GM18907 (cell line): ENCODE results near the gene ACTR8.

Experiments used
- ATAC-seq: cut with Tn5 transposase; IDR thresholded peaks from one replicate; pipeline ENCODE4 v1.9.1; 2021; ENCODE audit warnings: mild to moderate bottlenecking, moderate library complexity; ENCODE audit not compliant: unreplicated experiment

The ACTR8 gene

DNA sequence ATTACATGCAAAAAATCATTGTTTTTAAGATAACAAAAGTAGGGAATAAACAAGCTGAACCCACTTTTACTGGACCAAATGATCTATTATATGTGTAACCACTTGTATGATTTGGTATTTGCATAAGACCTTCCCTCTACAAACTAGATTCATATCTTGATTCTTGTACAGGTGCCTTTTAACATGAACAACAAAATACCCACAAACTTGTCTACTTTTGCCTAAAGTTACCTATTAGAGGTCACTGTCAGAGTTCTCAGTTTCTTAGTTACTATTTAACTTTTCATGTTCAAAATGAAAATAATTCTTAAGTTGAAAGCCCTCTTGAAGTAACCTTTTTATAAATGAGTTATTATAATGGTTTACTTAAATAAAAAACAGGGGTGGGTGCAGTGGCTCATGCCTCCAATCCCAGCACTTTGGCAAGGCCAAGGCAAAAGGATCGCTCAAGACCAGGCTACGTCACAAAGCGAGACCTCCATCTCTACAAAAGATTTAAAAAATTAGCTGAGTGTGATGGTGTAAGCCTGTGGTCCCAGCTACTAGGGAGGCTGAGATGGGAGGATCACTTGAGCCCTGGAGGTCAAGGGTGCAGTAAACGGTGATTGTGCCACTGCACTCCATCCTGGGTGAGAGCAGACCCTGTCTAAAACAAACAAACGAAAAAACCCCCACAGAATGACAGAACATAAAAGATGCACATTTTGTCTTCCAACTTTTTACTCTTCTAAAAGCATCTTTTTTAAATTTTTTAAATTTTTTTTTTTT lies 16.0 kb downstream of the ACTR8 start:
- peak; percentile 74 for ATAC-seq

GRCh38 chr3:53863145-53863544 lies 18.8 kb downstream of the ACTR8 start:
- peak; percentile 49 for ATAC-seq

- no peak for ATAC-seq
Observed at GRCh38 chr3:53862241-53862640, 19.7 kb downstream of the ACTR8 start.

DNA sequence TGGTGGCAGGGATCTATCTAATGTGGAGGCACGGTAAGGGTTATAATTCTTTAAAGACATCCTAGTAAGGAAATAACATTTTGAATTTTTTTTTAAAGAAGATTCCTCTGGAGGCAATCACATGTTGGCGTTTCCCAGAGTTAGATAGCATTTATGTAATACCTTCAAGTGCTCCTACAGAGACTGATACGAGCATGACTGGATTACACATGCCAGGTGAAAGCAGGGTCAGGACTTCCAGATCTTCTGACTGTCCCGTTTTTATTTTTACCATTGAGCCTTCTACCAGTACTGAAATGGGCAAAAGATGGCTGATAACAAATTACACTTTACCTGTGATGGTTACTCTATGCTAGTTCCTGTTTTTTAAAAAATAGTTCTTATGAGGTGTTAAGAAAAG lies 21.8 kb downstream of the ACTR8 start:
- no peak for ATAC-seq

DNA sequence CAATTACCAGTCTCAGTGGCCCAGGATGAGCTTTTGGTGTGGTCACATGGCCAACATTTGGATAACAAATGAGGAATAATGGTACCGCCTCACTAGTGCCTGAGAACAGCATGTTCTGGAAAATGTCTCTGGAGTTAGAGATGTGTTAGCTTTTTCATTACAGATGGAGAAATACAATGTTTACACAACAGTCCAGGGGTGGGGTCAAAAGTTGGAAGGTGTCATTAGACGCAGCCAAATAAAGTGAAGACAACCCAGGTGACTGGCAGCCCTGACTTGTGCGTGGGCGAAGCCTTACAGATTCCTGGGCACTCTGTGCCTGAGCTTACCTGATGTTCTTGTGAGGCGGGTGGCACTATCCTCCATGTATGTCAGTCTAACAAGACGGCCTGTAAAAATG lies 22.8 kb downstream of the ACTR8 start:
- ATAC-seq, result no peak

GRCh38 chr3:53858096-53858741 lies 23.7 kb downstream of the ACTR8 start:
- no peak for ATAC-seq

- no peak for ATAC-seq
Observed at GRCh38 chr3:53856964-53857363, 25.0 kb downstream of the ACTR8 start.

- ATAC-seq, result no peak
Observed at GRCh38 chr3:53850895-53851294, 31.1 kb downstream of the ACTR8 start.

GRCh38 chr3:53849916-53850315 lies 32.0 kb downstream of the ACTR8 start:
- no peak for ATAC-seq

DNA sequence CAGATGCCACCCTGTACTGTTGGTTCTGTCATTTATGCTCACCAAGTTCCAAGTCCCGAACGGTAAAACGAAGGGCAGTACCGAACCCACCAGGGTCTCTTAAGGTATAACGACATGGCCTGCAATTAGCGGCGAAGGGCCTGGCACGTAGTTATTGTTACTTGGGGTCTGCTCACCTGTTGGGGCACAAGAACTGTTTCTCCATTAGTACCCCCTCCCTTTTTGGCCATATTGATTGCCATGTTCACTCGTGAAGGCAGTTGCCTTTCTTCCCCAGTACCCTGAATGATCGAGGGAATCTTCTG lies 35.1 kb downstream of the ACTR8 start:
- ATAC-seq, result no peak

- ATAC-seq, result peak; percentile 39
Observed at GRCh38 chr3:53846134-53846850, 35.7 kb downstream of the ACTR8 start, which contains the start of the genes CHDH and IL17RB. Gene CHDH (minus strand): TSS chr3:53846419. CDS start chr3:53824008, 22,411 bp downstream. Gene IL17RB (plus strand): TSS chr3:53846568. CDS start chr3:53846589, 21 bp downstream.

DNA sequence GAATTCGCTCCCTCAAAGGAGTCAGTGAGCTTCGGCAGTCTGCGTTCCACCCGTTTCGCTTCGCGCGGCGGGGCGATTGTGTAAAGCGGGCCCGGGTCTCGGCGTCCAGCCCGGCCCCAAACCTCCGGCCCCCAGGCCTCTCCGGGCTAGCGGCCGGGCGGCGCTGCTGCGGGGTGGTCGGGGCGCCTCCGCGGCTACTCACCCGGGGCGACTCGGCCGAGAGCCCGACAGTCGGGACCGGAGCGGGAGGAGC lies 36.1 kb downstream of the ACTR8 start:
- ATAC-seq, result peak; percentile 1

- peak; percentile 12 for ATAC-seq
Observed at GRCh38 chr3:53845103-53845880, 36.7 kb downstream of the ACTR8 start.

DNA sequence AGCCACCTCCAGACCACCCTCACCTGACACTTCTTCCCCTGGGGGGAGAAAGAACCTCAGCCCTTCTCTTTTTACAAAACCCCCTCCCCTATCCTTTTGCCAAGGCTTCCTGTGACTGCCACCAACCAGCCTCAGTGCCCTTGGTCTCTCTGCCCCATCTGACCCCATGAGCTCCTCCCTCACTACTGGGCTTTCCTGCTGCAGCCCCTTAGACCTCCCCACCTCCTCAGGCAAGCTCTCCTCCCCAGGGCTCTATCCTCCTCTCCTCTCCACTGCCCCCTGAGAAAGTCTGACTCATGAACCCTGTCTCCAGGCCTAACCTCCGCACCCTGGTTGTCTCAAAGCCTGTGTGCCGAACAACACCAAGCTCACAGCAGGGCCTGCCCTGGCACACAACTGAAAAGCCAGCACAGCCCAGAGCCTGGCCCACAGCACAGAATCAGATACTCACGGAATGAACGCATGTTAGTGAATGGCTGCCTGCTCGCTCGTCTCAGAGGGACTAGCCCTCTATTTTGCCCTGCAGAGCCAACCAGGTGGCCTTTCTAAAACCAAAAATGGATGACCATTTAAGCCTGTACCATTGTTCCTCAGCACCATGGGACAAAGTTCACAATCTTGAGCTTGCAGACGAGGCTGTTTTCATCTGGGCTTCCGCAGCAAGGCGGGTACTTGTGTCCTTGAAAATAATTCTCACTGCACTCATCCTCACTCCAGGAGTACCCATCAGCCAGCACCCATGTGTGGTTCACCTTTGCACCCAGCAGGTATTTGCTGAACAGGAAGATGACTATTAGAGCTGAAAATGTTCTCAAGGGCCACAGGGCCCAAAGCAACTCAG lies 37.5 kb downstream of the ACTR8 start:
- peak; percentile 10 for ATAC-seq

DNA sequence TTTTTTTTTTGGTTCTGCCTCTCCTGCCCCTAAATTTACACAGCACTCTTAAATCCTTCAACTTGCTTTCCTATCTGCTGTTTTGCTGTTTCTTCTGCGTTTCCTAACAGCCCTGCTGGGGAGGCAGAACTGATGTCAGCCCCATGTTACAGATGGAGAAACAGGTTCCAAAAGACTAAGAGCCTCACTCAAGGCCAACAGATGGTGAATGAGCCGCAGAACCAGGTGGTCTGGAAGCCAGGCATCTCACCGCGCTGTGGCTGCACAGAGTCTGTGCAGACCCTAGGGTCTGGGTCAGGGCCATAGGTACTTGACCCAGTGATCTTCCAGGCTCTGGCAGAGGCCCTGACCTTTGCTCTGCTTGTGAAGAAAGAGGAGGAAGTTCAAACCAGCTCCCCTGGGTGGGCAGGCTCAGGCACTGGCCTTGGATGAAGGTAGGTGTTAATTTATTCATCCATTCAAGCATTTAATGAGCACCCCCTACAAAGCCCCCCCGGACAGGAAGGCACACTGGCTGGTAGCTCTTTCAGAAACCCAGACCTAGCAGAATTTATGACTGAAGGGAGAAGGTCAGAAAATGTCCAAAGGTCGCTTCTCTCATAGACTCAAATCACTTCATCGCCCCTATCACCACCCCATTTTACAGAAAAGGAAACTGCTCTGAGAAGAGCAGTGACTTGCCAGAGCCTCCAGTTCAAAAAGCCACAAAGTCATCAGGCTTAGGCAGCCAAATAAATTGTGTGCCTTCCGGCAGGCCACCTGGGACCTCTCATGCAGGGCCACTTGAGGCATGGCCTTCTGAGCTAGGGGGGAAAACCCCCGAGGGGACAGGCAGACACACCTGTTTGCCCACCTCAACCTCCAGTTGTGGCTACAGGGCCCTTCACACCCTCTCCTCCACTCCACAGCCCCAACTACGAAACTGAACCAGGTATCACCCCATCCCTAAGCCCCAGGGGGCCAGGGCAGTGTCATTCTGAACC lies 38.5 kb downstream of the ACTR8 start:
- peak; percentile 57 for ATAC-seq

DNA sequence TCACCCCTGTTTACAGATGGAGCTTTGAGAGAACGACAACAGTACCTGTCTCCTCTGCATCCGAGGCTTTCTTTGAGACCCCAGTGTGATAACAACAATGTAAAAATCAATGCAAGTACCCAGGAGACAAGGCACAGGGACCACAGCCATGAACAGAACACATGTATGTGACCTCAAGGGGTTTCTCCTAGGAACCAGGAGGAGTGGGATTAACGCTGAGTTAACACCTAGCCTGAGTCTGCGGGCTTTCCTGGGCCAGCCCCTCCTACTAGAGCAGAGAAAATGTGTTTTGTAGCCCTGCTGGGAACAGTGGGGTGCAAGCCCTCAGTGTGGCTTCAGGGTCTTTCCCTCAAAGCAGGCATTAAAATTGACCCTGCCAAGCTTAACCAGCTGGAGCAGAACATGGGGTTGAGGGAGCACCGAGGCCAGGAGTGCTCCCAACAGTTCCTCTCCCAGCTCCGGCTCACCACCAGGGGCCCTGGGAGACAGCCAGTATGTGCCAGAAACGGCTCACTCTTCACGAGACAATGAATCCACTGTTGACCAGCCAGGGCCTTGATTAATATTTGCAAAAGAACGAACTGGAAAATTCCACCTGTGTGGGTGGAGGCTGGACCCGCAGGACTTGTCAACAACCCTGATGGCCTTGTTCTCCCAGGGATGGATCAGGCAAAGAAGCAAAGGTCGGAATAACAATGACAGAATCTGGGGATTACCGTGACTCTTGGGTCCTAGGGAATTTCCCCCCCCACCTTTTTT lies 39.3 kb downstream of the ACTR8 start:
- no peak for ATAC-seq

DNA sequence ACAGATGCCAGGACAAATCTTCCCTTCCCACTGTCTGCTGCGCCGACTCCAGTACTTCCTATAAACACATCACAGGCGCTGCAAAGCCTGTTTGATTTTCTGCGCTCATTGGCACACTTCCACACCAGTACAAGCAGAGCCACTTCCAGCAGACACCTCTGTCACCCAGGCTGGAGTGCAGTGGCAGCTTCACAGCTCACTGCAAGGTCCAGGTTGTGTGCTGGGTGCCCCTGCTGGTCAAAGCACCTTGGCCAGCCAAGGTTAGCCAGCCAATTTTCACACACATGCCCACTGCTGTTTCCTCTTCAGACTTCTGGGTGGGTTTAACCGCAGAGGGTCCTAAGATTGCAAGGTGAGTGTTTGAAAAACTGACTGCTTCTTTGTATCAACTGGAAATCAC lies 40.7 kb downstream of the ACTR8 start:
- no peak for ATAC-seq

GRCh38 chr3:53837331-53837730 lies 44.6 kb downstream of the ACTR8 start:
- no peak for ATAC-seq
